ENCODE results near the gene RAP1GAP2.
"Not testable (repeated sequence)": the region's sequence is repeated elsewhere in the genome, so short reads cannot be mapped to it uniquely, and the experiment has no call there.

Gene RAP1GAP2

DNA sequence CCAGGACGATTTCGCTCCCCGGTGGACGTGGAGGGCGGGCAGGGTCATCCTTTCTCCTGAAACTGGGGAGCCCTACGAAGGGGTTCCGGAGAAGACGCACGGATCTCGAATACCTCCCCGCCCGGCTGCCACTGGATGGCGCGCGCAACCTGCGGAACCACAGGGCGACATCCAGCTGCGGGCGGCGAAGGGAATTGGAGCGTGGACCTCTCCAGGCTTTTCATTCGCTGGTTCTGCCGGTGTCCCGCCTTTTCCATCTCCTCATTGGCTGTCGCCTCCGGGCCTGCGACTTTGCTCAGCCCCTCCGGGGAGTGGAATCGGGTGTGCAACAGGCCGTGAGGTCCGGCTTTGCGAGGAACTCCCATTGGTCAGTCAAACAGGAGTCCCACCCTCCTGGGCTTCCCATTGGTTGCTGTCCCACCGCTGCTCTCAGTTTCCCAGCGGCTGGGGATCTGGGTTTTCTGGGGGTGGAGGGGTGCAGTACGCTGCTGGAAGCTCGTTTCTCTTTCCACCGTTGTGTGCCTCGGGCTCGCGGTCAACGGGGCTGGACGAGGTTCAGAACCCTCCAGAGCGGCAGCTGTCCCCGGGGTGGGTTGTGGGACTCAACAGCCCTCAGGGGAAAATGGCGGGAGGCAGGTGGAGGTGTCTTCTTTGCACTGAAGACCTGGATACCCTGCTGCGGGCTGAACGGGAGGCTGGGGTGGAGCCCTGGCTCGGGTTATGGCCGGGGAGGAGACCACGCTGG is 252.7 kb downstream of the RAP1GAP2 start:
- peak; percentile 97 for DNase-seq (ENCODE audit: low read depth)
- peak overlapping the region; percentile 85 for H3K4me3 ChIP-seq (ENCODE audit: low read length)
- TF ChIP-seq, protein P1, sequence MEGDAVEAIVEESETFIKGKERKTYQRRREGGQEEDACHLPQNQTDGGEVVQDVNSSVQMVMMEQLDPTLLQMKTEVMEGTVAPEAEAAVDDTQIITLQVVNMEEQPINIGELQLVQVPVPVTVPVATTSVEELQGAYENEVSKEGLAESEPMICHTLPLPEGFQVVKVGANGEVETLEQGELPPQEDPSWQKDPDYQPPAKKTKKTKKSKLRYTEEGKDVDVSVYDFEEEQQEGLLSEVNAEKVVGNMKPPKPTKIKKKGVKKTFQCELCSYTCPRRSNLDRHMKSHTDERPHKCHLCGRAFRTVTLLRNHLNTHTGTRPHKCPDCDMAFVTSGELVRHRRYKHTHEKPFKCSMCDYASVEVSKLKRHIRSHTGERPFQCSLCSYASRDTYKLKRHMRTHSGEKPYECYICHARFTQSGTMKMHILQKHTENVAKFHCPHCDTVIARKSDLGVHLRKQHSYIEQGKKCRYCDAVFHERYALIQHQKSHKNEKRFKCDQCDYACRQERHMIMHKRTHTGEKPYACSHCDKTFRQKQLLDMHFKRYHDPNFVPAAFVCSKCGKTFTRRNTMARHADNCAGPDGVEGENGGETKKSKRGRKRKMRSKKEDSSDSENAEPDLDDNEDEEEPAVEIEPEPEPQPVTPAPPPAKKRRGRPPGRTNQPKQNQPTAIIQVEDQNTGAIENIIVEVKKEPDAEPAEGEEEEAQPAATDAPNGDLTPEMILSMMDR (conservative IDR thresholded peaks at IDR 0.05; ENCODE audit: low read length), result peak; percentile 60

DNA sequence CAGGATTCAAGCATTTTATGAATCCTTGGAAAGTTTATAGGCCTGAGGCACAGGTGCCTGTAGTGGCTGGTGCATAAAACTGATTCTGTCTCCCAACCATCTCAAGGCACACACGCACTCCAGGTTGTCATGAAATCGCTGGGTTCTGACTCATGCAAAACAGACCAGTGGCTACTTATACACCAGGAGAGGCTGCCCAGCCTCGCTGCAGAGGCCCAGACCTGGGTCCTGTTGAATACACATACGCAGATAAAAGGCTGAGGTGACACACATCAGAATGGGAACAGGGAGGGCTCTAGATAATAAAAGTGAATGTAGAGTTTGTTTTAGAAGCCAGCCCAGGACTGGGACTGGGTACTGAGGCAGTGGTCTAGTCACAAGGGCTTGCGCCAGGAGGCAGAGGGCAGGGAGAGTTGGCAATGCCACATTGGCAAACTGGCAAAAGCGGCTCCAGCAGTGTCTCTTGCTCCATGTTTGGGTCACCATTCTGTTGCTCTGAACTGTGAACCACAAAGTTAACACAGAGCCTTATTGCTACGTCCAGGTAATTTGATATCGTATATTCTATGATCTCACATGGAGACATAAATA is 253.6 kb downstream of the RAP1GAP2 start:
- TF ChIP-seq, protein P1 (conservative IDR thresholded peaks at IDR 0.05; ENCODE audit: low read length), result no peak
- DNase-seq (ENCODE audit: low read depth), result no peak
- H3K4me3 ChIP-seq (ENCODE audit: low read length), result peak overlapping the region; percentile 85; the same call in 1 of the 2 replicates

DNA sequence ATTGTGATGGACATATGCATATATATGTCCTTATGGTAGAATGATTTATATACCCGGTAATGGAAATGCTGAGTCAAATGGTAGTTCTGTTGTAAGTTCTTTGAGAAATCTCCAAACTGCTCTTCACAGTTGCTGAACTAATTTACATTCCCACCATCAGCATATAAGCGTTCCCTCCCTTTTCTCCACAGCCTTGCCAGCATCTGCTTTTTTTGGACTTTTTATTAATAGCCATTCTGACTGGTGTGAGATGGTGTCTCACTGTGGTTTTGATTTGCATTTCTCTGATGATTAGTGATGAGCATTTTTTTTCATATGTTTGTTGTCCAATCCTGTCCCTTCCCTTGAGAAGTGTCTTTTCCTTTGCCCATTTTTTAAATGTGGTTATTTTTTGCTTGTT is 258.6 kb downstream of the RAP1GAP2 start:
- not testable (repeated sequence) for H3K4me3 ChIP-seq (ENCODE audit: low read length); DNase-seq (ENCODE audit: low read depth)

DNA sequence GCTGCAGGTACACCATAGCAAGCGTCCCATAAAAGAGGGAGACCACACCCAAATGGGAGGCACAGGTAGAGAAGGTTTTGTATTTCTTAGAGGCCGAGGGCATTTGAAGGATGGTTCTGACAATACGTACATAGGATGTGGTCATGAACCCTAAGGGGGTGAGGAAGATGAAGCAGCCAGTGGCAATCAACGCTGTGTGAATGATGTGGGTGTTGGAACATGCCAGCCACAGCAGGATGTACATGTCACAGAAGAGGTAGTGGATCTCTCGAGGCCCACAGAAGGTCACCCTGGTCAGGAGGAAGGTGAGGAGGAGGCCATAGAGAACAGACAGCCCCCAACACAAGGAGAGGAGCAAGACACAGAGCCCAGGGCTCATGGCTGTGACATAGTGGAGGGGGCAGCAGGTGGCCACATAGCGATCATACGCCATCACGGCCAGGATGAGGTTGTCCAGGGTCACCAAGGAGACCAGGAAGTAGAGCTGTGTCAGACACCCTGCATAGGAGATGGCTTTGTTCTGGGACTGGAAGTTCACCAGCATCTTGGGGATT is 266.7 kb downstream of the RAP1GAP2 start:
- H3K4me3 ChIP-seq (ENCODE audit: low read length); DNase-seq (ENCODE audit: low read depth): not testable (repeated sequence)

DNA sequence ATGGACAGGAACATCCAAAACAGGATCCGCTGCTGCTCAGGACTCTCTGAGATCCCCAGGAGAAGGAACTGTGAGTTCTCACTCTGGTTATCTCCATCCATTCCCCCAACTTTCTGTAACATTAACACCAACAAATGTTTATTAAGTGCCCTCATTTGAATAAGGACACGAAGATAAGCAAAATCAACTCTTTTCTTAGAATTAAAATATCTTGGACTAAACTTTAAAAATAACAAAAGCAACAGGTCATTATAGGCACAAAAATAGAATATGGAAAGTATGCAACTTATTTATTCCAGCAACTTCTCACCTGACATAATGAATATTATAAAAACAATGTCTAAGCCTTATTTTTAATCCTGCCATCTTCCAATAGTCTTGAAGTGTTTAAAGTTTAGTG is 267.3 kb downstream of the RAP1GAP2 start, which contains the start of gene OR1D5:
OR1D5 (minus strand) TSS at position 101 of the 400 bp plus-strand sequence; CDS start at position 101, 0 bp downstream.
- H3K4me3 ChIP-seq (ENCODE audit: low read length); DNase-seq (ENCODE audit: low read depth): not testable (repeated sequence)

DNA sequence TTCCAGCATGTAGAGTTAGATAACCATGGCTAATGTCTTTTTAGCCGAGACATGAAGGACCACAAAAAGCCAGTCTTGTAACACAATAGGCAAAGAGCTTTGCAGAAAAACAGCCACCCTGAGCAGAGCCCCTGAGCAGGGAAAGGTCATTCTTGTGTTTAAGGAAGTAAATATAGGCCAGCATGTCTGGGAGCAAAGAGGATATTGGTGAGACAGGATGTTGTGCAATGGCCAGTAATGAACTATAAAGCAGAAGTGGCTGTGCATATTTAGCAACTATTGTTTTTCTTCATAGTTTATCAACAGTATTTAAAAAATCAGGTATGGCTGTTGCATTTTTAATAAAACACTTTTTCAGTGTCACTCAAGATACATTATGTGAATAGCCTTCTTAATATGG is 269.0 kb downstream of the RAP1GAP2 start:
- DNase-seq (ENCODE audit: low read depth), result not testable (repeated sequence)

DNA sequence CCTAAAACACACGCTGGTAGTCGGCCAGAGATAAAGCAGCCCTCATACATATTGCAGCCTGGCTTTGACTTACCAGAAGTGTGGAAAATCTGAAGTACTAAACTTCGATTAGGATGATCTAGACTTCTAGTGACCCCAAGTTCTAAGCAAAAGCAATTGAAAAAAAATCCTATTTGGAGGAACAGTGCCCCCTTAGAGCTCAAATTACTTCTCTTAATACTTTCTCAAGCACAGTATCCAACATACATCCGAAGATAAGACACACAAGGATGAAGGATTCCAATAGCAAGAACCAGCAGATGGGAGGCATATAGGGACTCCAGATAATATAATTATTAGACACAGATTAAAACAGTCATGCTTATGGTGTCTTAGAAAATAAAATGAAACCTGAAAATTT is 277.6 kb downstream of the RAP1GAP2 start:
- DNase-seq (ENCODE audit: low read depth); H3K4me3 ChIP-seq (ENCODE audit: low read length): not testable (repeated sequence)

More for the DNA sequence above, 269.0 kb downstream of the RAP1GAP2 start:
- H3K4me3 ChIP-seq (ENCODE audit: low read length), result not testable (repeated sequence)

Data from AG10803 (cell line).